Measurements from ENCODE around the gene FERMT3.
A peak's percentile ranks its signal among the peaks of the same experiment; 100 is the strongest.

FERMT3 gene

DNA sequence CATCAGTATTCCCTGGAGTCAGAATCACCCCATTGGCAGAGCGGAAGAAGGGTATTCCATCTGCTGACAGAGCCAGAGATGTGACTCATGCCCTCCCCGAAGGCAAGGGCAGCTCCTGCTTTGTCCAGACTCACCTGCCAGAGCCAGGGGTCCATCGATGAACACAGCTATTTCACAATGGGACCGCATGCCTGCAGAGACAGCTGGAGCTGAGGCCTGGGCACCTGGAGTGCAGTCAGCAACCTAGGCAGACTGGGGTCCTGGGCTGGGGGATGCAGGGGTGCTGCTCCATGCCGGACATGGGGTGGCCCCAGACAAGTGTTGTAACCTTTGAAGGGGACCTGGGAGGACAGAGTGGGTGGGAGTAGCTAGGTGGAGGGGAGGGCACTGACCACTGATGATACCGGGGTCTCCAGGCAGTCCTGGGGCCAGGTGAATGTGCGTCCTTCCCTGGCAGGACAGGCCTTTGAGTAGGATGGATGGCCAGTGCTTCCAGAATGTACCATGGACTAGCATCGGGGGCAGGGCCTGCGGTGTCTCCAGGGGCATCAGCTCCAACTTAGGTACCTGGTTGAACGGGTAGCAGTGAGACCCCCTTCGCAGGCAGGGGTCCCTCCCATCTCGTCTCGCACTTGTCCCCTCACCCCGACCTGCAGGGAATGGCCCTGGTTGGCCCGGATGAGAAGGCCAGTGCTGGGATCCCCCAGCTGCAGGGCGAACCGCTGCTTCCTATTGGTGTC lies 17.8 kb downstream of the FERMT3 start:
- Histone ChIP-seq H3K27me3 (ENCODE audit: insufficient read depth, low read depth, severe bottlenecking) (no peaks in the 10 kb centered on the region), H3K27ac (no peak overlapping the region), H3K9me3 (ENCODE audit: severe bottlenecking) (no peaks in the 10 kb centered on the region), H3K36me3 (no peaks in the 10 kb centered on the region; the same call in 1 of the 2 replicates), H3K4me3 (ENCODE audit: low read depth, low read length) (no peak overlapping the region)
- DNase-seq, result no peak
- TF ChIP-seq, protein P1, sequence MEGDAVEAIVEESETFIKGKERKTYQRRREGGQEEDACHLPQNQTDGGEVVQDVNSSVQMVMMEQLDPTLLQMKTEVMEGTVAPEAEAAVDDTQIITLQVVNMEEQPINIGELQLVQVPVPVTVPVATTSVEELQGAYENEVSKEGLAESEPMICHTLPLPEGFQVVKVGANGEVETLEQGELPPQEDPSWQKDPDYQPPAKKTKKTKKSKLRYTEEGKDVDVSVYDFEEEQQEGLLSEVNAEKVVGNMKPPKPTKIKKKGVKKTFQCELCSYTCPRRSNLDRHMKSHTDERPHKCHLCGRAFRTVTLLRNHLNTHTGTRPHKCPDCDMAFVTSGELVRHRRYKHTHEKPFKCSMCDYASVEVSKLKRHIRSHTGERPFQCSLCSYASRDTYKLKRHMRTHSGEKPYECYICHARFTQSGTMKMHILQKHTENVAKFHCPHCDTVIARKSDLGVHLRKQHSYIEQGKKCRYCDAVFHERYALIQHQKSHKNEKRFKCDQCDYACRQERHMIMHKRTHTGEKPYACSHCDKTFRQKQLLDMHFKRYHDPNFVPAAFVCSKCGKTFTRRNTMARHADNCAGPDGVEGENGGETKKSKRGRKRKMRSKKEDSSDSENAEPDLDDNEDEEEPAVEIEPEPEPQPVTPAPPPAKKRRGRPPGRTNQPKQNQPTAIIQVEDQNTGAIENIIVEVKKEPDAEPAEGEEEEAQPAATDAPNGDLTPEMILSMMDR (IDR thresholded peaks at IDR 0.05; ENCODE audit: low read depth, low read length), result no peak

DNA sequence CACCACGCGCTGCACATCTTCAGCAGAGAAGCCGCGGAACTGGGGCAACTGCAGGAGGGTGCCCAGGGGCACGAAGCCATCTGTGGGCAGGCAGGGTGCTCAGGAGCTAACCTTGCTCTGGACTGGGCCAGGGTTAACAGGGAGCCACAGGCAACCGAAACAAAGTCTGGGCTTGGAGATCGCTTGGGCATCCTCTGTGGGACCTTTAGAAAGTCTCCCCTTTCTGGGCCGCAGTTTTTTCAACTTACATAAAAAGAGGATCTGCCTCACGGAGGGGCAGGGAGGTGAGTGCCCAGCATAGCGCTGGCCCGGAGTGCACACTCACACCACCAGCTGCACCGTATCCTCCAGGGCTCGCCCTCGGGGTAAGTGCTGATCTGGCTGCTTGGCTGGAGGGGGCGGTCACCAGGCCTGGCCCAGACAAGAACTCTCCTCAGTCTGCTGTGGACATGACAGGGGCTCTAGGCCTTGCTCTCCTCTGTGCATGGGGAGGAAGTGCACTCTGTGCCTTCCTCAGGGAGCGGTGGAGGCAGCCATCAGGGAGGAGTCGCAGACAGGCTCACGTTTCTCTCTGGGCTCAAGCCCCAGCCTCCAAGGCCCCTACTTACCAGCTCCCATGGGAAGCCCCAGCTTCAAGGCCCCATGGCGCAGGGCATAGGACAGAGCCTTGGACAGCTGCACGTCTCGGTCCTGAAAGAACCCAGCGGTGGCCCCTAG lies 18.5 kb downstream of the FERMT3 start:
- no peak for DNase-seq
- H3K9me3 ChIP-seq (ENCODE audit: severe bottlenecking), result no peaks in the 10 kb centered on the region
- peak overlapping the region; percentile 70 for H3K4me3 ChIP-seq (ENCODE audit: low read depth, low read length)
- H3K27ac ChIP-seq, result peak overlapping the region; percentile 75
- no peaks in the 10 kb centered on the region for H3K27me3 ChIP-seq (ENCODE audit: insufficient read depth, low read depth, severe bottlenecking)
- TF ChIP-seq, protein P1 (IDR thresholded peaks at IDR 0.05; ENCODE audit: low read depth, low read length), result no peak
- H3K36me3 ChIP-seq, result no peaks in the 10 kb centered on the region; the same call in 1 of the 2 replicates

DNA sequence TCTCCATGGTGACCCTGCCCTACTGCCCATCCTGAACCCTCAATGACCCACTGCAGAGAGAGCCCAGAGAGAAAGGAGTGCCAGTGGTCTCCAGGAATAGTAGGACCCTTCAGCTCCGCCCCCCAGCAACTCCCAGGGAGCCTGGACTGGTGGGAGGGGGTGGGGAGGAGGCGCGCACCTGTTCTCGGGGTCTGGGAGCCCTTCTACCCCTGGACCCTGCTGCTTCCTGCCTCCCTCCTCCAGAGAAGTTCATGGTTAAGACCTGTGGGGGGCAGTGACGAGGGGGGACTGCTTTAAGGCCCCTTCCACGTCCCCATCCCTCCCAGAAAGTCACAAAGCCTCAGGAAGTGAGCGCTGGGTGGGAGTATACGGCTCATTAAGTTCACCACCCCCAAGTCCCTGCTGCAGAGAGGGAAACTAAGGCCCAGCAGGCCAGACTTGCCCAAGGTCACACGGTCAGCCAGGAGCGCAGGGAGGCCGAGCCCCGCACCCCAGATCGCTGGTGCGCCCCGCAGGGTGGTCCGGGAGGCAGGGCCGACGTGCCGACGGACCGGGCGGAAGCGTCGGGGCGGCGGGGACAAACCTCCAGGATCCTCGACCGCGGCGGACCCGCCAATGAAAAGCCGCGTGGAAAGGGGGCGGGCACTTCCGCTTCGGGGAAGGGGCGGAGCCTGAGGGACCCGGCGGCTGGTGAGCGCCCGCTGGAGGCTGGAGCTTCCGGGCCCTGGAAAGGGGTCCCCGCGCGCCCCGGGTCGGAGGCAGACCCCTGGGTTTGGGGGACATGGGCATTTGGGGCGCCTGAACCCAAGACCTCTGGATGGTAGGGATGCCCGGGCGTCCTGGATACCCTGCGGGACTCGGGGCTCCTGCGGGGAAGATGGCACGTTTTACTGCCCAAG lies 19.3 kb downstream of the FERMT3 start, which contains the start of the genes NUDT22 and TRPT1:
Gene NUDT22 (plus strand): TSS at position 667 of the 899 bp plus-strand sequence. CDS start 379 bp downstream, outside the sequence.
Gene TRPT1 (minus strand): TSS at position 579 of the 899 bp plus-strand sequence. CDS start 326 bp downstream, at position 253.
- peak within 1 kb of the TSS; percentile 70 for H3K4me3 ChIP-seq (ENCODE audit: low read depth, low read length)
- peak within 1 kb of the TSS; percentile 75 for H3K27ac ChIP-seq
- no peaks in the 10 kb centered on the region for H3K27me3 ChIP-seq (ENCODE audit: insufficient read depth, low read depth, severe bottlenecking)
- TF ChIP-seq, protein P1 (IDR thresholded peaks at IDR 0.05; ENCODE audit: low read depth, low read length), result 0 out of 2 replicates have a peak, but pooled peaks have one; percentile 24
- no peaks in the 10 kb centered on the region for H3K9me3 ChIP-seq (ENCODE audit: severe bottlenecking)
- peak; percentile 91 for DNase-seq
- no peaks in the 10 kb centered on the region; the same call in 1 of the 2 replicates for H3K36me3 ChIP-seq

DNA sequence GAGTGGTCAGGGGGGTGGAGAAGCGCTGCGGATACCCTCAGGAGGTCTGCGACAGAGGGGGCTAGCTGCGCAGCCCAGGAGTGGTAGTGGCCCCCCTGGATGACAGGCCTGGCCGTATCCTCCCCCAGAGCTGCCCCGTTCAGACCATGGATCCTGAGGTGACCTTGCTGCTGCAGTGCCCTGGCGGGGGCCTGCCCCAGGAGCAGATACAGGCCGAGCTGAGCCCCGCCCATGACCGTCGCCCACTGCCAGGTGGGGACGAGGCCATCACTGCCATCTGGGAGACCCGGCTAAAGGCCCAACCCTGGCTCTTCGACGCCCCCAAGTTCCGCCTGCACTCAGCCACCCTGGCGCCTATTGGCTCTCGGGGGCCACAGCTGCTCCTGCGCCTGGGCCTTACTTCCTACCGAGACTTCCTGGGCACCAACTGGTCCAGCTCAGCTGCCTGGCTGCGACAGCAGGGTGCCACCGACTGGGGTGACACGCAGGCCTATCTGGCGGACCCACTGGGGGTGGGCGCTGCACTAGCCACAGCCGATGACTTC lies 20.1 kb downstream of the FERMT3 start:
- H3K36me3 ChIP-seq, result no peaks in the 10 kb centered on the region; the same call in 1 of the 2 replicates
- H3K27ac ChIP-seq, result peak overlapping the region; percentile 75
- peak overlapping the region; percentile 70 for H3K4me3 ChIP-seq (ENCODE audit: low read depth, low read length)
- no peaks in the 10 kb centered on the region for H3K27me3 ChIP-seq (ENCODE audit: insufficient read depth, low read depth, severe bottlenecking)
- TF ChIP-seq, protein P1 (IDR thresholded peaks at IDR 0.05; ENCODE audit: low read depth, low read length), result no peak
- DNase-seq, result peak; percentile 45
- no peaks in the 10 kb centered on the region for H3K9me3 ChIP-seq (ENCODE audit: severe bottlenecking)

DNA sequence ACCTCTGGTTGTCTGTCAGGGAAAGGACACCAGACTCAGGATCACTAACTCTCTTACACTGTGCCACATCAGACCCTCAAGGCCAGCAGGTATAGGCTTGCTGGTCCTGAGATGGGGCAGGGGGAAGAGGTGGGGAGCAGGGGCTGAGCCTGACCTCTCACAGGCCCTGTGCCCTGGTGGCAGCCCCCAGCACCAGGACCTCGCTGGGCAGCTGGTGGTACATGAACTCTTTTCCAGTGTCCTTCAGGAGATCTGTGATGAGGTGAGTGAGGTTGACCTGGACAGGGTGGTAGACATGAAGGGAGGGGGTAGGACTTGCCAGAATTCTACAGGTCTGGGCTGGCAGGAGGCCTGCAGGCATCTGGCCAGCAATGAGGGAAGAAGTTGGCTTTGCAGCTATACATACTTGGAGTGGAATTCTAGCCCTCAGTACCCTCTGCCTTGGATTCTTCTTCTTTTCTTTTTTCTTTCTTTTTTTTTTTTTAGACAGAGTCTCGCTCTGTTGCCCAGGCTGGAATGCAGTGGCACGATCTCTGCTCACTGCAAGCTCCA lies 21.0 kb downstream of the FERMT3 start:
- no peak for DNase-seq
- TF ChIP-seq, protein P1 (IDR thresholded peaks at IDR 0.05; ENCODE audit: low read depth, low read length), result no peak
- no peaks in the 10 kb centered on the region for H3K27me3 ChIP-seq (ENCODE audit: insufficient read depth, low read depth, severe bottlenecking)
- H3K27ac ChIP-seq, result no peak overlapping the region
- no peaks in the 10 kb centered on the region; the same call in 1 of the 2 replicates for H3K36me3 ChIP-seq
- H3K4me3 ChIP-seq (ENCODE audit: low read depth, low read length), result no peak overlapping the region
- H3K9me3 ChIP-seq (ENCODE audit: severe bottlenecking), result no peaks in the 10 kb centered on the region

All from WERI-Rb-1 (cell line).